H1 (cell line): ENCODE data around the gene GDPD3. TPM values are rescaled to one million over a fixed set of nuclear protein-coding genes. Genes with fewer than 3 reads are reported as not detected.

Source experiments
- CTCF ChIA-PET: fragments of 300-600 bp; sonication (Branson Sonifier 250); formaldehyde crosslinking; loops from one replicate; lab custom pipeline; 2021; ENCODE audit not compliant: partially characterized antibody; lab: Charles Lee
- POLR2A ChIA-PET: fragments of 300-600 bp; sonication (Branson Sonifier 250); formaldehyde crosslinking; loops from one replicate; lab custom pipeline; 2021; ENCODE audit warnings: inconsistent platforms; ENCODE audit not compliant: partially characterized antibody; lab: Charles Lee
- DNase-seq, 2 experiments: peaks; one replicate each; pipeline versions ENCODE4 v3.0.0 to v3.0.0-alpha.2; 2010 to 2022; ENCODE audit warnings: low spot score in 2 of 2, low read depth in 1 of 2, mixed read lengths in 1 of 2
- FAIRE-seq: peaks from 2 replicates; lab custom pipeline; 2011; peaks lifted over from hg19 to GRCh38; lab: Jason Lieb, UNC
- H2AFZ ChIP-seq: 2 replicates; pipeline ENCODE4 v1.8.1; 2012; ENCODE audit warnings: low read length, inconsistent platforms
- H2AK5ac ChIP-seq: 2 replicates; pipeline ENCODE4 v1.6.1; 2013; ENCODE audit warnings: low read depth, low read length
- H2BK120ac ChIP-seq: replicated peaks from 2 replicates; pipeline ENCODE3; 2013; ENCODE audit warnings: low read depth, low read length, inconsistent platforms
- H2BK12ac ChIP-seq: 2 replicates; pipeline ENCODE4 v1.6.1; 2013; ENCODE audit warnings: low read depth, low read length
- H2BK15ac ChIP-seq: 2 replicates; pipeline ENCODE4 v1.6.1; 2013; ENCODE audit warnings: low read length
- H2BK20ac ChIP-seq: 2 replicates; pipeline ENCODE4 v1.6.1; 2013; ENCODE audit warnings: low read length
- H2BK5ac ChIP-seq: 2 replicates; pipeline ENCODE4 v1.6.1; 2013; ENCODE audit warnings: low read depth, low read length
- H3K14ac ChIP-seq: 2 replicates; pipeline ENCODE4 v1.6.1; 2013; ENCODE audit warnings: inconsistent platforms; ENCODE audit not compliant: insufficient read length
- H3K18ac ChIP-seq: 2 replicates; pipeline ENCODE4 v1.6.1; 2013; ENCODE audit warnings: low read length; ENCODE audit errors: extremely low read depth
- H3K23ac ChIP-seq: 2 replicates; pipeline ENCODE4 v1.6.1; 2013; ENCODE audit warnings: inconsistent platforms; ENCODE audit not compliant: insufficient read length
- H3K23me2 ChIP-seq: 2 replicates; pipeline ENCODE4 v1.6.1; 2013; ENCODE audit warnings: low read depth, low read length
- H3K27ac ChIP-seq: 2 replicates; pipeline ENCODE4 v1.6.1; 2011; ENCODE audit warnings: low read depth, low read length, inconsistent platforms
- H3K27me3 ChIP-seq, 4 experiments: replicated peaks in 1 of 4; 1 replicate in 1 of 4; 2 replicates in 3 of 4; pipeline versions ENCODE4 v1.6.1 to v1.8.1; 2011 to 2013; ENCODE audit warnings: low read length in 3 of 4, mild to moderate bottlenecking in 3 of 4, inconsistent platforms in 2 of 4, mixed read lengths in 2 of 4, moderate library complexity in 1 of 4; ENCODE audit not compliant: control insufficient read depth in 3 of 4, insufficient read depth in 3 of 4; ENCODE audit errors: extremely low read depth in 1 of 4
- H3K36me3 ChIP-seq, 4 experiments: 2 replicates each; pipeline versions ENCODE4 v1.6.1 to v1.8.1; 2011 to 2013; ENCODE audit warnings: mild to moderate bottlenecking in 4 of 4, low read length in 3 of 4, moderate library complexity in 2 of 4, control low read depth in 1 of 4, inconsistent platforms in 1 of 4; ENCODE audit not compliant: insufficient read depth in 4 of 4, control insufficient read depth in 2 of 4
- H3K4ac ChIP-seq: replicated peaks from 2 replicates; pipeline ENCODE3; 2013; ENCODE audit warnings: low read length, low read depth, mixed read lengths, inconsistent platforms; ENCODE audit not compliant: insufficient read length
- H3K4me1 ChIP-seq, 4 experiments: replicated peaks in 1 of 4; 1 replicate in 1 of 4; 2 replicates in 3 of 4; pipeline versions ENCODE4 v1.6.1 to v1.8.1; 2011 to 2013; ENCODE audit warnings: low read length in 3 of 4, inconsistent platforms in 2 of 4, mixed read lengths in 1 of 4; ENCODE audit not compliant: insufficient read depth in 4 of 4, control insufficient read depth in 3 of 4
- H3K4me2 ChIP-seq, 2 experiments: 2 replicates each; pipeline versions ENCODE4 v1.6.1 to v1.8.1; 2011 to 2013; ENCODE audit warnings: low read depth in 2 of 2, low read length in 2 of 2, control low read depth in 1 of 2, inconsistent platforms in 1 of 2, mild to moderate bottlenecking in 1 of 2; ENCODE audit not compliant: insufficient read depth in 1 of 2
- H3K4me3 ChIP-seq, 4 experiments: fragments of 200-600, 300-600 bp in 1 of 4; sonication (generic), shearing (Covaris generic), sonication (Bioruptor Twin) in 1 of 4; 2 replicates each; pipeline versions ENCODE4 v1.5.1 to v1.8.1; 2011 to 2016; ENCODE audit warnings: low read length in 4 of 4, low read depth in 3 of 4, control low read depth in 2 of 4, inconsistent platforms in 2 of 4, mild to moderate bottlenecking in 2 of 4, mixed read lengths in 1 of 4, moderate library complexity in 1 of 4; ENCODE audit not compliant: insufficient read depth in 2 of 4; ENCODE audit errors: extremely low read depth in 1 of 4
- H3K56ac ChIP-seq: replicated peaks from 2 replicates; pipeline ENCODE3; 2013; ENCODE audit warnings: low read depth, mild to moderate bottlenecking, mixed read lengths, low read length, inconsistent platforms; ENCODE audit not compliant: insufficient read length
- H3K79me1 ChIP-seq: 2 replicates; pipeline ENCODE4 v1.6.1; 2013; ENCODE audit warnings: low read depth, low read length, control low read depth
- H3K79me2 ChIP-seq, 2 experiments: 2 replicates each; pipeline versions ENCODE4 v1.6.1 to v1.8.1; 2012 to 2013; ENCODE audit warnings: low read length in 2 of 2, mild to moderate bottlenecking in 2 of 2, inconsistent platforms in 1 of 2; ENCODE audit not compliant: insufficient read depth in 2 of 2, control insufficient read depth in 1 of 2
- H3K9ac ChIP-seq, 4 experiments: replicated peaks in 1 of 4; 1 replicate in 1 of 4; 2 replicates in 3 of 4; pipeline versions ENCODE4 v1.6.1 to v1.8.1; 2011 to 2013; ENCODE audit warnings: low read depth in 3 of 4, low read length in 3 of 4, control low read depth in 2 of 4, mild to moderate bottlenecking in 2 of 4, moderate library complexity in 2 of 4, inconsistent platforms in 1 of 4; ENCODE audit errors: extremely low read depth in 1 of 4
- H3K9me3 ChIP-seq, 2 experiments: 2 replicates each; pipeline versions ENCODE4 v1.6.1 to v1.8.1; 2012 to 2013; ENCODE audit warnings: mild to moderate bottlenecking in 2 of 2, moderate library complexity in 2 of 2, control low read depth in 1 of 2, inconsistent platforms in 1 of 2, low read depth in 1 of 2, low read length in 1 of 2, mixed read lengths in 1 of 2; ENCODE audit not compliant: insufficient read depth in 2 of 2
- H4K20me1 ChIP-seq, 2 experiments: replicated peaks in 1 of 2; 2 replicates each; pipeline versions ENCODE3 to v1.8.1; 2011 to 2013; ENCODE audit warnings: inconsistent platforms in 2 of 2, low read length in 2 of 2, mild to moderate bottlenecking in 1 of 2; ENCODE audit not compliant: insufficient read depth in 2 of 2, control insufficient read depth in 1 of 2
- H4K5ac ChIP-seq: 2 replicates; pipeline ENCODE4 v1.6.1; 2013; ENCODE audit warnings: low read length, low read depth, mixed read lengths, inconsistent platforms; ENCODE audit not compliant: insufficient read length
- H4K8ac ChIP-seq: 2 replicates; pipeline ENCODE4 v1.8.0; 2013; ENCODE audit warnings: mild to moderate bottlenecking, moderate library complexity, low read length, inconsistent platforms; ENCODE audit not compliant: insufficient read depth; ENCODE audit errors: extremely low read depth
- H4K91ac ChIP-seq: replicated peaks from 2 replicates; pipeline ENCODE3; 2013; ENCODE audit warnings: low read length, mixed read lengths, inconsistent platforms; ENCODE audit not compliant: insufficient read length
- CBX5 ChIP-seq: fragments of 300-800, 300-1000 bp; sonication (generic); IDR thresholded peaks from 2 replicates; pipeline ENCODE4 v1.7.1; 2016; ENCODE audit warnings: antibody characterized with exemption, low read length, low read depth
- CBX8 ChIP-seq: fragments of 300-800, 300-1000 bp; sonication (generic); IDR thresholded peaks from 2 replicates; pipeline ENCODE4 v1.7.1; 2016; ENCODE audit warnings: low read depth, low read length, borderline replicate concordance
- EP300 ChIP-seq, 2 experiments: IDR thresholded peaks; 1 replicate in 1 of 2; 2 replicates in 1 of 2; pipeline ENCODE4 v1.6.1; 2011 to 2012; ENCODE audit warnings: low read depth in 2 of 2, low read length in 2 of 2, mild to moderate bottlenecking in 2 of 2, borderline replicate concordance in 1 of 2, inconsistent platforms in 1 of 2, moderate library complexity in 1 of 2
- HDAC2 ChIP-seq, 2 experiments: fragments of 300-600 bp in 1 of 2; sonication (generic) in 1 of 2; IDR thresholded peaks; 2 replicates each; pipeline ENCODE4 v1.6.1; 2011 to 2012; ENCODE audit warnings: low read depth in 2 of 2, low read length in 2 of 2, mild to moderate bottlenecking in 2 of 2, moderate library complexity in 2 of 2, borderline replicate concordance in 1 of 2, inconsistent platforms in 1 of 2
- HDAC6 ChIP-seq: IDR thresholded peaks from one replicate; pipeline ENCODE4 v1.7.1; 2012; ENCODE audit warnings: low read depth, mild to moderate bottlenecking, inconsistent platforms, low read length, moderate library complexity
- KDM1A ChIP-seq: fragments of 200-600, 300-600 bp; sonication (generic); IDR thresholded peaks from 2 replicates; pipeline ENCODE4 v1.7.1; 2016; ENCODE audit warnings: mild to moderate bottlenecking, low read length, borderline replicate concordance
- RXRA ChIP-seq: IDR thresholded peaks from 2 replicates; pipeline ENCODE4 v1.6.1; 2011; ENCODE audit warnings: low read depth, mild to moderate bottlenecking, low read length, moderate library complexity; ENCODE audit not compliant: insufficient read depth
- SAP30 ChIP-seq: fragments of 300-600 bp; sonication (generic); IDR thresholded peaks from 2 replicates; pipeline ENCODE4 v1.7.1; 2012; ENCODE audit warnings: low read length, moderate library complexity, mild to moderate bottlenecking, inconsistent platforms; ENCODE audit not compliant: insufficient read depth, insufficient replicate concordance
- SP4 ChIP-seq: IDR thresholded peaks from 2 replicates; pipeline ENCODE4 v1.6.1; 2012; ENCODE audit warnings: low read length, inconsistent platforms
- WGBS, 2 experiments: shearing (Covaris generic) in 1 of 2; methylation state at CpG; one replicate each; pipeline versions ENCODE4 v1.1.6 to v1.1.7; 2013 to 2015; ENCODE audit warnings: low lambda C conversion rate in 2 of 2, mixed read lengths in 2 of 2, inconsistent platforms in 1 of 2, low coverage in 1 of 2, missing lambda C conversion rate in 1 of 2; ENCODE audit not compliant: insufficient replicate concordance in 2 of 2, insufficient coverage in 1 of 2, insufficient read length in 1 of 2; ENCODE audit errors: extremely low coverage in 1 of 2, missing lambda C conversion rate in 1 of 2; 5-methylcytosine and 5-hydroxymethylcytosine counted together
- polyA plus RNA-seq, 7 experiments: library from polyadenylated mRNA; depleted of rRNA in 3 of 7; stranded (reverse) in 5 of 7; unstranded in 2 of 7; fragments of >200 nt in 5 of 7; fragments of 200-250 nt in 2 of 7; gene quantifications; 1 replicate in 5 of 7; 2 replicates in 1 of 7; 4 replicates in 1 of 7; pipeline versions ENCODE4 v1.2.1 to v1.2.3, GENCODE V29; 2011 to 2013; ENCODE audit warnings: missing spikeins in 2 of 7, mixed read lengths in 2 of 7
- total RNA-seq: library from RNA; stranded (reverse); fragmentation: NEBNext Ultra II Directional; extraction: Animal tissue kit (Norgen Biotek cat#: 25700); gene quantifications from 2 replicates; pipeline ENCODE4 v1.2.1, GENCODE V29; 2021
- TF ChIP-seq, protein P1 (sequence below), 3 experiments: IDR thresholded peaks; 1 replicate in 2 of 3; 2 replicates in 1 of 3; pipeline versions ENCODE4 v1.5.1 to v1.6.1; 2011; ENCODE audit warnings: low read length in 3 of 3, mild to moderate bottlenecking in 3 of 3, inconsistent platforms in 2 of 3, low read depth in 1 of 3, moderate library complexity in 1 of 3; ENCODE audit not compliant: insufficient read depth in 1 of 3; ENCODE audit errors: control extremely low read depth in 1 of 3

Gene GDPD3
- total and polyA plus RNA-seq, 2 of the 8 experiments (the other 6 are each of a cell fraction or from before 2014, with no cell fraction given) = 0.20 TPM; not detected in 1

DNA sequence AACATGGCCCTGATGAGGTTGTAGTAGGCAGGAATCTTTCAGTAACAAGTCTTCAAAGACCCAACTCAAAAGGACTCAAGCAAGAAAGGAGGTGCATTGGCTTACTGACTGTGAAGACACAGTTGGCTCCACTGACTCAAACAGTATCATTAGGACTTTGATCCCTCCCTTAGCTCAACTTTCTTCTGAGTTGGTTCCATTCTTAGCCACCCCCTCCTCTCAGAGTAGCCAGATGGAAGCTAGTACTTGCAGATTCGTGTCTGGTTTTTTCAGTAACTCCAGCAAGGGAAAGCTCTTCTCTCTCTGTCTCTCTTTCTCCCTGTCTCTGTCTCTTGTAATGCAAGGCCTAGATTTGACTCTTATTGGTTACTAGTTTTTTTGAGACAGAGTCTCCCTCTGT lies 14.7 kb upstream of the GDPD3 start:
- Histone ChIP-seq H4K8ac (no peak overlapping the region), H3K36me3 (no peaks in the 10 kb centered on the region), H3K79me2 (no peaks in the 10 kb centered on the region), H4K91ac (no peak overlapping the region), H2BK20ac (no peak overlapping the region), H3K9me3 (no peaks in the 10 kb centered on the region), H3K56ac (no peak overlapping the region), H4K20me1 (no peaks in the 10 kb centered on the region), H3K27me3 (peaks cover 0 to 2% (median under 1%) of the 10 kb centered on the region in 4 experiments; a peak in 2 of 7 replicates), H3K4me1 (no peaks in the 10 kb centered on the region), H3K27ac (no peak overlapping the region), H3K23me2 (peaks cover 4% of the 10 kb centered on the region; the same call in 1 of the 2 replicates), H3K23ac (no peak overlapping the region), H3K18ac (no peak overlapping the region), H3K4me2 (no peak overlapping the region), H4K5ac (no peak overlapping the region), H3K14ac (no peak overlapping the region), H2AFZ (0 out of 2 replicates have a peak overlapping the region, but pooled peaks have one; percentile 8), H3K79me1 (no peaks in the 10 kb centered on the region), H2BK120ac (no peak overlapping the region), H2BK5ac (no peak overlapping the region), H2BK15ac (no peak overlapping the region), H3K4me3 (no peak overlapping the region), H3K4ac (no peak overlapping the region), H2BK12ac (no peak overlapping the region), H2AK5ac (no peak overlapping the region), H3K9ac (no peak overlapping the region)
- WGBS, 2 experiments = 91% methylated on average over 1 of the region's 1 CpG; no CpG with 5 or more reads in 1 of the 2 experiments
- ChIA-PET POLR2A (no interaction called here), CTCF (interaction anchor here (1.0 to 1.8 kb wide), 4 partner anchors 16 to 73 kb away, joined by 3 to 7 read pairs (median 4); no protein-coding TSS in a partner anchor)
- DNase-seq = no peak
- FAIRE-seq = no peak
- no peak for TF ChIP-seq HDAC2 (IDR thresholded peaks at IDR 0.05; ENCODE audit: borderline replicate concordance in 1 of 2, low read depth in 2 of 2, low read length in 2 of 2)
- TF ChIP-seq SAP30 = no peak
- no peak for TF ChIP-seq CBX5
- no peak for TF ChIP-seq EP300 (IDR thresholded peaks at IDR 0.05; ENCODE audit: borderline replicate concordance in 1 of 2, low read depth in 2 of 2, low read length in 2 of 2)
- TF ChIP-seq HDAC6 = no peak
- TF ChIP-seq KDM1A = no peak
- TF ChIP-seq, protein P1, sequence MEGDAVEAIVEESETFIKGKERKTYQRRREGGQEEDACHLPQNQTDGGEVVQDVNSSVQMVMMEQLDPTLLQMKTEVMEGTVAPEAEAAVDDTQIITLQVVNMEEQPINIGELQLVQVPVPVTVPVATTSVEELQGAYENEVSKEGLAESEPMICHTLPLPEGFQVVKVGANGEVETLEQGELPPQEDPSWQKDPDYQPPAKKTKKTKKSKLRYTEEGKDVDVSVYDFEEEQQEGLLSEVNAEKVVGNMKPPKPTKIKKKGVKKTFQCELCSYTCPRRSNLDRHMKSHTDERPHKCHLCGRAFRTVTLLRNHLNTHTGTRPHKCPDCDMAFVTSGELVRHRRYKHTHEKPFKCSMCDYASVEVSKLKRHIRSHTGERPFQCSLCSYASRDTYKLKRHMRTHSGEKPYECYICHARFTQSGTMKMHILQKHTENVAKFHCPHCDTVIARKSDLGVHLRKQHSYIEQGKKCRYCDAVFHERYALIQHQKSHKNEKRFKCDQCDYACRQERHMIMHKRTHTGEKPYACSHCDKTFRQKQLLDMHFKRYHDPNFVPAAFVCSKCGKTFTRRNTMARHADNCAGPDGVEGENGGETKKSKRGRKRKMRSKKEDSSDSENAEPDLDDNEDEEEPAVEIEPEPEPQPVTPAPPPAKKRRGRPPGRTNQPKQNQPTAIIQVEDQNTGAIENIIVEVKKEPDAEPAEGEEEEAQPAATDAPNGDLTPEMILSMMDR (IDR thresholded peaks at IDR 0.05; ENCODE audit: control extremely low read depth in 1 of 3, insufficient read depth in 1 of 3, low read depth in 1 of 3, low read length in 3 of 3) = no peak
- TF ChIP-seq CBX8 = no peak
- no peak for TF ChIP-seq RXRA
- no peak for TF ChIP-seq SP4
